Sigmoid colon (tissue), 7 donors: ENCODE measurements around the gene SYNE3. TPM values are rescaled to one million over a fixed set of nuclear protein-coding genes. Genes with fewer than 3 reads are reported as not detected.

ENCODE experiments used
- DNase-seq: peaks from one replicate; pipeline ENCODE4 v3.0.0-alpha.2; 2019
- H3K27ac ChIP-seq, 4 donors: fragments of 200-600 bp; sonication (generic); one replicate each; pipeline ENCODE4 v1.5.1; 2016 to 2019; ENCODE audit warnings: mild to moderate bottlenecking in 1 of 4
- H3K27me3 ChIP-seq, 3 donors: fragments of 200-600 bp; sonication (generic); one replicate each; pipeline ENCODE4 v1.5.1; 2019; ENCODE audit warnings: mild to moderate bottlenecking in 1 of 3
- H3K36me3 ChIP-seq, 4 donors: fragments of 200-600 bp; sonication (generic); one replicate each; pipeline ENCODE4 v1.5.1; 2016 to 2019
- H3K4me1 ChIP-seq, 4 donors: fragments of 200-600 bp; sonication (generic); one replicate each; pipeline ENCODE4 v1.5.1; 2017 to 2019
- H3K4me3 ChIP-seq, 4 donors: fragments of 200-600 bp; sonication (generic); one replicate each; pipeline ENCODE4 v1.5.1; 2017 to 2019; ENCODE audit warnings: mild to moderate bottlenecking in 2 of 4, moderate library complexity in 1 of 4
- H3K9me3 ChIP-seq, 4 donors: fragments of 200-600 bp in 3 of 4; sonication (generic) in 3 of 4; one replicate each; pipeline versions ENCODE4 v1.5.1 to v1.6.1; 2013 to 2019
- CTCF ChIP-seq, 4 experiments: fragments of 450-650 bp in 3 of 4; fragments of 200-600 bp in 1 of 4; IDR thresholded peaks; one replicate each; pipeline ENCODE4 v1.5.1; 2016 to 2019; ENCODE audit warnings: antibody characterized with exemption in 4 of 4, mild to moderate bottlenecking in 3 of 4, moderate library complexity in 2 of 4
- EP300 ChIP-seq, 4 donors: sonication (generic); formaldehyde crosslinking; IDR thresholded peaks; one replicate each; pipeline ENCODE4 v1.6.1; 2017; ENCODE audit warnings: antibody characterized with exemption in 4 of 4
- POLR2A ChIP-seq, 2 donors: fragments of 450-650 bp; IDR thresholded peaks; one replicate each; pipeline ENCODE4 v1.6.1; 2016; ENCODE audit warnings: antibody characterized with exemption in 2 of 2, mild to moderate bottlenecking in 2 of 2, moderate library complexity in 2 of 2
- POLR2AphosphoS5 ChIP-seq, 4 donors: sonication (generic); formaldehyde crosslinking; IDR thresholded peaks; one replicate each; pipeline ENCODE4 v1.6.1; 2017; ENCODE audit warnings: antibody characterized with exemption in 4 of 4
- WGBS, 2 donors: extraction: QIAGEN DNeasy Blood & Tissue Kit; methylation state at CpG; one replicate each; pipeline ENCODE4 v1.1.7; 2013; 5-methylcytosine and 5-hydroxymethylcytosine counted together
- intact Hi-C: fragments of 100-400 bp; cut with DNase I; formaldehyde crosslinking; loops from one replicate; pipeline ENCODE4 v1.15.1; 2023
- polyA plus RNA-seq, 3 donors: library from polyadenylated mRNA; stranded (reverse); fragments of 200-250 nt; gene quantifications; one replicate each; pipeline ENCODE4 v1.2.3, GENCODE V29; 2013
- total RNA-seq, 4 donors: library from RNA; depleted of rRNA; stranded (reverse); fragments of >200 nt; gene quantifications; one replicate each; pipeline ENCODE4 v1.1.0, GENCODE V29; 2016
- donor health status: healthy with polysubstance abuse.
- donor health status: Bipolar disorder and iron deficiency.
- donor health status: healthy.

Gene SYNE3
- total RNA-seq (10 to 100 TPM in 2 of 4 donors, 1 to 10 TPM in 2; 5.6 to 11.8 (median 9.9) TPM), polyA plus RNA-seq (1 to 10 TPM in 2 of 3 donors, under 1 TPM in 1; 0.69 to 6.3 (median 1.8) TPM)

DNA sequence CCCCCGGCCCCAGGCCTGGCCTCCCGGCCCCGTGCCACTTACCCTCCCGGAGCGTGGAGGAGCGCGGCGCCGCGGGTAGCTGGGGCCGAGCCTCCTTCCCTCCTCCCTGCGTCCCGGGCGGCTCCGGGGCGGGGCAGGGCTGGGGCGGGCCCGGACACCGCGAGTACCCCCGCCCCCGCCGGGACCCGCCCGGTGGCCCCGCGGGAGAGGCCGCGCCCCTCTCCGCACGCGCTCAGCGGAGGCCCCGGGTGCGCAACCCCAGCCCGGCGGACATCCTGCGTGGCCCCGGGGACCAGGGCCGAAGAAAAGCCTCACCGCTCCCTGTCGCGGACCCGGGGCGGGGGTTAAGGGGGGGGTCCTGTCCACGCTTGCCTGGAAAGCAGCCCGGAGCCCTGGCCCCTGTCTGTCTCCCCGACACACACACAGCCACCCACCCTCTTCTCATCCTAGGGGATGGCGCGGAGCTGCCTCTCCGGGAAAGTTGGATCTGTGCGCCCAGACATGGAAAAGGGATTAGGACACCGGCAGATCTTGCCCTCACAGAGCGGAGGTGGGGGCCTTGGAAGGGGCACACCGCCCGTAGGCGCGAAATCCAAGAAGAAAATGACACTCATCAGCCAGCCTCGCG is at the start of gene SYNE3:
Gene SYNE3, minus strand, starts transcription at position 97 of the 628 bp plus-strand sequence. CDS start 40,829 bp downstream, outside the sequence.
- TF ChIP-seq POLR2A (IDR thresholded peaks at IDR 0.05) (no peak), POLR2AphosphoS5 (IDR thresholded peaks at IDR 0.05) (peak in 1 of 4 donors; percentile 12)
- Histone ChIP-seq H3K27ac (peak within 1 kb of the TSS; percentile 67 to 88 (median 78)), H3K27me3 (peaks cover 4 to 26% (median 20%) of the 10 kb centered on the region in 3 donors), H3K36me3 (no peaks in the 10 kb centered on the region), H3K4me1 (peaks cover 0 to 53% (median 41%) of the 10 kb centered on the region in 4 donors), H3K9me3 (no peaks in the 10 kb centered on the region), H3K4me3 (peak within 1 kb of the TSS; percentile 35 to 72 (median 62))
- intact Hi-C loops: no loop called here
- WGBS, 2 donors: 3 to 12% methylated on average over 60 of the region's 60 CpGs
- peak; percentile 77 for DNase-seq

DNA sequence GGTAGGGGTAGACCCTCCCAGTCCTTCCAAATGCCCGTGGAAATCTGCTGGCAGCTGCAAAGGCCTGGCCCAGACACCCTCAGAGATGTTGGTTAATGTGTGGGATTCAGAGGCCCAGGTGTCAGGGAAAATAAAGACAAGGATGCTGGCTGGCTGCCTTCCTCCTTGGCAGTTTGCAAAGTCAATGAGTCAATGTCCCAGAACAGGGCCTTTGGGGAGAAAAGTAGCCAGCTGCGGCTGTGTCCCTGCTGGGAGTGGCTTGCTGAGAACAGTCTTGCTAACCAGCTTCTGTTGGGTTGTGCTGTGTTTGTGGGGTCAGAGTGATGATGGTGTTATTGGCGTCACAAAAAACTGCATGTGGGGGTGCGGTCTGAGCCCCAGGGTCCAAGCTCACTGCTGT is 47.6 kb upstream of the SYNE3 start:
- H3K4me1 ChIP-seq: no peaks in the 10 kb centered on the region
- no peaks in the 10 kb centered on the region for H3K36me3 ChIP-seq
- DNase-seq: no peak
- no peaks in the 10 kb centered on the region for H3K27me3 ChIP-seq
- peaks cover 0 to 2% (median 0%) of the 10 kb centered on the region in 4 donors for H3K9me3 ChIP-seq
- no peak overlapping the region for H3K27ac ChIP-seq
- WGBS, 2 donors: 66 to 84% methylated on average over 4 of the region's 4 CpGs
- TF ChIP-seq POLR2AphosphoS5 (IDR thresholded peaks at IDR 0.05) (no peak), EP300 (IDR thresholded peaks at IDR 0.05) (no peak), POLR2A (IDR thresholded peaks at IDR 0.05) (no peak), CTCF (IDR thresholded peaks at IDR 0.05) (no peak)
- no peak overlapping the region for H3K4me3 ChIP-seq
- intact Hi-C loops: loop anchor here (5.0 kb wide), 1 partner anchor 208 kb away; no protein-coding TSS in a partner anchor

GRCh38 chr14:95562892-95563685 is 46.6 kb upstream of the SYNE3 start:
- intact Hi-C loops: loop anchor here (5.0 kb wide), 1 partner anchor 209 kb away; no protein-coding TSS in a partner anchor
- Histone ChIP-seq H3K4me3 (no peak overlapping the region), H3K27ac (no peak overlapping the region), H3K27me3 (no peaks in the 10 kb centered on the region), H3K36me3 (no peaks in the 10 kb centered on the region), H3K9me3 (peaks cover 0 to 1% (median 0%) of the 10 kb centered on the region in 4 donors), H3K4me1 (no peaks in the 10 kb centered on the region)
- WGBS, 2 donors: 66 to 77% methylated on average over 18 of the region's 18 CpGs
- TF ChIP-seq POLR2AphosphoS5 (IDR thresholded peaks at IDR 0.05) (no peak), POLR2A (IDR thresholded peaks at IDR 0.05) (no peak), EP300 (IDR thresholded peaks at IDR 0.05) (no peak), CTCF (IDR thresholded peaks at IDR 0.05) (no peak)
- no peak for DNase-seq

DNA sequence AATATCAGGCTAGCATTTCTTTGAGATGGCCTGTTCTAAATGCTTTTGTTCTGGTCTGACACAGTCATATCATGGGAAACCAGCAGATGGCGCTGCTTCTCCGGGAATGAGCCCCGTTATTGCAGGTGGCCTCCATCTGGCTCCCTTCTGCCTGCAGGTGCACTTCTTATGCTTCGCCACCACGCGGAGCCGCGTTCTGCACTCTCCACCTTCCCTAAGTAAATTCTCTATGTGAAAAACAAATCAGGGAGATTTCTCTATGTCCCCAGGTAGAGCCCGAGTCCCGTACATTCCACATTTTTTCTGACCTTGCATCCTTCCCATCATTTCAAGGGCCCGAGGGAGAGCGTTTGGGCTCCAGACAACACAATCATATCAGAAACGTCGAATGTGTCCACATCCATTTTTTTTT is 44.6 kb upstream of the SYNE3 start:
- H3K9me3 ChIP-seq: no peaks in the 10 kb centered on the region
- H3K36me3 ChIP-seq: no peaks in the 10 kb centered on the region
- TF ChIP-seq POLR2AphosphoS5 (IDR thresholded peaks at IDR 0.05) (peak in 1 of 4 donors; percentile 35), POLR2A (IDR thresholded peaks at IDR 0.05) (no peak), CTCF (IDR thresholded peaks at IDR 0.05) (peak; percentile 83 to 97 (median 93)), EP300 (IDR thresholded peaks at IDR 0.05) (no peak)
- no peak overlapping the region for H3K4me3 ChIP-seq
- peak; percentile 87 for DNase-seq
- no peak overlapping the region for H3K27ac ChIP-seq
- 5 to 12% methylated on average over 14 of the region's 14 CpGs for WGBS, 2 donors
- intact Hi-C loops: loop anchor here (1.0 to 5.0 kb wide), 2 partner anchors 211 to 433 kb away; no protein-coding TSS in a partner anchor
- H3K27me3 ChIP-seq: no peaks in the 10 kb centered on the region
- H3K4me1 ChIP-seq: no peaks in the 10 kb centered on the region

GRCh38 chr14:95559203-95559602 is 42.8 kb upstream of the SYNE3 start:
- Histone ChIP-seq H3K36me3 (no peaks in the 10 kb centered on the region), H3K9me3 (no peaks in the 10 kb centered on the region), H3K27me3 (no peaks in the 10 kb centered on the region), H3K4me3 (no peak overlapping the region), H3K27ac (no peak overlapping the region), H3K4me1 (no peaks in the 10 kb centered on the region)
- no peak for DNase-seq
- 49 to 64% methylated on average over 6 of the region's 6 CpGs for WGBS, 2 donors
- intact Hi-C loops: no loop called here
- TF ChIP-seq POLR2AphosphoS5 (IDR thresholded peaks at IDR 0.05): no peak
- TF ChIP-seq EP300 (IDR thresholded peaks at IDR 0.05): no peak
- no peak for TF ChIP-seq POLR2A (IDR thresholded peaks at IDR 0.05)
- TF ChIP-seq CTCF (IDR thresholded peaks at IDR 0.05): no peak
